Stimulated activated CD4-positive, alpha-beta T cell treated with anti-CD3 and anti-CD28 coated beads, Interleukin-1b, Interleukin-23, amount 100 ng/mL, for 24 hours (primary cell): Measurements from ENCODE around the gene ADCK1.
"Not testable (repeated sequence)": the region's sequence is repeated elsewhere in the genome, so short reads cannot be mapped to it uniquely, and the experiment has no call there.

ENCODE experiments used
- DNase-seq, 4 experiments: peaks; one replicate each; pipeline ENCODE4 v3.0.0-alpha.2; 2020; ENCODE audit warnings: low read depth in 4 of 4, low spot score in 1 of 4

ADCK1 gene

GRCh38 chr14:77864580-77864979 is 64.7 kb downstream of the ADCK1 start:
- DNase-seq: no peak

- DNase-seq: no peak
Observed at GRCh38 chr14:77865455-77865854, 65.5 kb downstream of the ADCK1 start.

- no peak for DNase-seq
Observed at GRCh38 chr14:77866932-77867331, 67.0 kb downstream of the ADCK1 start.

GRCh38 chr14:77867476-77867875 is 67.6 kb downstream of the ADCK1 start:
- no peak for DNase-seq

- DNase-seq: no peak
Observed at GRCh38 chr14:77868552-77869285, 68.8 kb downstream of the ADCK1 start.

- no peak for DNase-seq
Observed at GRCh38 chr14:77869340-77869739, 69.4 kb downstream of the ADCK1 start.

- no peak for DNase-seq
Observed at GRCh38 chr14:77870646-77871045, 70.7 kb downstream of the ADCK1 start.

- DNase-seq: no peak
Observed at GRCh38 chr14:77872152-77872551, 72.2 kb downstream of the ADCK1 start.

GRCh38 chr14:77872983-77873382 is 73.1 kb downstream of the ADCK1 start:
- DNase-seq: no peak

- DNase-seq: no peak
Observed at GRCh38 chr14:77878783-77879182, 78.9 kb downstream of the ADCK1 start.

GRCh38 chr14:77880056-77880455 is 80.1 kb downstream of the ADCK1 start:
- no peak for DNase-seq

- no peak for DNase-seq
Observed at GRCh38 chr14:77882098-77882497, 82.2 kb downstream of the ADCK1 start.

- no peak for DNase-seq
Observed at GRCh38 chr14:77882636-77883035, 82.7 kb downstream of the ADCK1 start.

GRCh38 chr14:77883131-77883846 is 83.4 kb downstream of the ADCK1 start:
- no peak for DNase-seq

GRCh38 chr14:77883847-77884238 is 83.9 kb downstream of the ADCK1 start:
- no peak for DNase-seq

- DNase-seq: no peak
Observed at GRCh38 chr14:77885367-77885766, 85.5 kb downstream of the ADCK1 start.

- no peak for DNase-seq
Observed at GRCh38 chr14:77886010-77886409, 86.1 kb downstream of the ADCK1 start.

- not testable (repeated sequence) for DNase-seq
Observed at GRCh38 chr14:77888903-77889302, 89.0 kb downstream of the ADCK1 start.

GRCh38 chr14:77889971-77890442 is 90.1 kb downstream of the ADCK1 start:
- DNase-seq: no peak

- no peak for DNase-seq
Observed at GRCh38 chr14:77890873-77891272, 91.0 kb downstream of the ADCK1 start.

- no peak for DNase-seq
Observed at GRCh38 chr14:77892381-77892871, 92.5 kb downstream of the ADCK1 start.

- no peak for DNase-seq
Observed at GRCh38 chr14:77892890-77893484, 93.1 kb downstream of the ADCK1 start.
